ENCODE measurements around the gene TNFAIP2. TPM values are rescaled to one million over a fixed set of nuclear protein-coding genes. Genes with fewer than 3 reads are reported as not detected.

Gene TNFAIP2
- total RNA-seq, 4 donors from 2014 or later: 10.5 to 94.9 (median 31.1) TPM

DNA sequence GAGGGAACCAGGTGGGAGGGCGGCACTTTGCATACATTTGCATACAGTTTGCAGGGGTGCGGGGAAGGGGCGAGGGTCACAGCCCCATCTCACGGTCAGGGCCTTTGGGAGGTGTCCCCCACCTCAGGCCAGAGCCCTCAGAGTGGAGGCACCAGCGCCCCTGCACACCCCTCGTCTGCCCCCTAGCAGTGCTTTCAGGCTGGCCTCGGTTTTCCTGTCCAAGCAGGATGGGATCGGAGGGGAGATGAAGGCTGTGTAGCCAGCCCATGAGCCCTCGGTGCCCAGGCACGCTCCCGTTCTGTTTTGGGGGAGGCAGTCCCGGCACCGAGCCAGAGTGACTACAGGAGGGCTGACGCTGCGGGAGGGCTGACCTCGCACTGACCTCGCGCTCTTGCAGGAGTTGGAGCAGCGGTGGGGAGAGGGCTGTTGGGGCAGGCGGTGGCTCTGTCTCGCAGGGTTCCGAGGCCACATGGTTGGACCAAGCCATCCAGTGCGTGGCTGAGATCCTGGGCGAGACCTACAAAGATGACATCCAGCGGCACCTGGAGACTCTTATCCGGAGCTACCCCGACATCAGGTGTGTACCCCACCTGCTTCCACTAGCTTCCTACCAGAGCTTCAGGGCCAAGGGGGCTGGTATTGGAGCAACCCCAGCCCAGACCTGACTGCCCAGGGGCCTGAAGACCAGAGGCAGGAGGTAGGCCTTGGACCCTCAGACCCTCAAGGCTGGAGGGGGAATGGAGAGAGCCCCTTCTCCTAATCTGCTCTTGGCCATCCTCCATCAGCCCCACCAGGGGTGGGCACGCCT lies 15.1 kb upstream of the TNFAIP2 start:
- TF ChIP-seq, protein P1, sequence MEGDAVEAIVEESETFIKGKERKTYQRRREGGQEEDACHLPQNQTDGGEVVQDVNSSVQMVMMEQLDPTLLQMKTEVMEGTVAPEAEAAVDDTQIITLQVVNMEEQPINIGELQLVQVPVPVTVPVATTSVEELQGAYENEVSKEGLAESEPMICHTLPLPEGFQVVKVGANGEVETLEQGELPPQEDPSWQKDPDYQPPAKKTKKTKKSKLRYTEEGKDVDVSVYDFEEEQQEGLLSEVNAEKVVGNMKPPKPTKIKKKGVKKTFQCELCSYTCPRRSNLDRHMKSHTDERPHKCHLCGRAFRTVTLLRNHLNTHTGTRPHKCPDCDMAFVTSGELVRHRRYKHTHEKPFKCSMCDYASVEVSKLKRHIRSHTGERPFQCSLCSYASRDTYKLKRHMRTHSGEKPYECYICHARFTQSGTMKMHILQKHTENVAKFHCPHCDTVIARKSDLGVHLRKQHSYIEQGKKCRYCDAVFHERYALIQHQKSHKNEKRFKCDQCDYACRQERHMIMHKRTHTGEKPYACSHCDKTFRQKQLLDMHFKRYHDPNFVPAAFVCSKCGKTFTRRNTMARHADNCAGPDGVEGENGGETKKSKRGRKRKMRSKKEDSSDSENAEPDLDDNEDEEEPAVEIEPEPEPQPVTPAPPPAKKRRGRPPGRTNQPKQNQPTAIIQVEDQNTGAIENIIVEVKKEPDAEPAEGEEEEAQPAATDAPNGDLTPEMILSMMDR (IDR thresholded peaks at IDR 0.05): no peak
- no peak for TF ChIP-seq POLR2A (IDR thresholded peaks at IDR 0.05)
- DNase-seq: no peak
- H3K27ac ChIP-seq: peak overlapping the region in 3 of 4 donors; percentile 11 to 61 (median 52)
- no peak overlapping the region for H3K4me3 ChIP-seq
- no peaks in the 10 kb centered on the region for H3K36me3 ChIP-seq
- peaks cover 6 to 54% (median 19%) of the 10 kb centered on the region in 4 donors for H3K4me1 ChIP-seq
- H3K27me3 ChIP-seq: no peaks in the 10 kb centered on the region
- no peaks in the 10 kb centered on the region for H3K9me3 ChIP-seq

DNA sequence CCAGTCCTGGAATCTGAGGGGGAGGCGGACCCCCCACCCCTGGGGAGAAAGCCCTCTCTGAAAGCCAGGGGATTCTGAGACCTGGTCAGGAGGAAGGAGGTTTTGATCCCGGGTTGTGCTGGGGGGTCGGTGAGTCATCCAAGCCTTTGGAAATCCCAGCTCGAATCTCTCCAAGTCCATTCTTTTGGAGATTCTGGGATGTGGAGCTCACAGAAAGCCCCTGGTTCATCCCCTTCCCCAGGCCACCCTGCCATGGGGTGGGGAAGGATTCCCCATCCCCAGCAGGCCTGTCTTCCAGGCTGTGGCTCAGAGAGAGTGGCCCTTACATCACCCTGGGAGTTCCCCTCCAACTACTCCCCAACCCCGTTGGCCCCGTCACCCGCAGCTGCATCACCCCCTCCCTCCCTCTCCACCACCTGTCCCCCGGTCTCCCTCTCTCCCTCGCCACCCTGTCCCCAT lies 14.5 kb upstream of the TNFAIP2 start:
- Histone ChIP-seq H3K27me3 (no peaks in the 10 kb centered on the region), H3K36me3 (no peaks in the 10 kb centered on the region), H3K4me3 (no peak overlapping the region), H3K27ac (peak overlapping the region in 3 of 4 donors; percentile 11 to 61 (median 52)), H3K4me1 (peaks cover 6 to 48% (median 16%) of the 10 kb centered on the region in 4 donors), H3K9me3 (no peaks in the 10 kb centered on the region)
- DNase-seq: no peak
- TF ChIP-seq, protein P1 (IDR thresholded peaks at IDR 0.05): no peak
- TF ChIP-seq POLR2A (IDR thresholded peaks at IDR 0.05): no peak

DNA sequence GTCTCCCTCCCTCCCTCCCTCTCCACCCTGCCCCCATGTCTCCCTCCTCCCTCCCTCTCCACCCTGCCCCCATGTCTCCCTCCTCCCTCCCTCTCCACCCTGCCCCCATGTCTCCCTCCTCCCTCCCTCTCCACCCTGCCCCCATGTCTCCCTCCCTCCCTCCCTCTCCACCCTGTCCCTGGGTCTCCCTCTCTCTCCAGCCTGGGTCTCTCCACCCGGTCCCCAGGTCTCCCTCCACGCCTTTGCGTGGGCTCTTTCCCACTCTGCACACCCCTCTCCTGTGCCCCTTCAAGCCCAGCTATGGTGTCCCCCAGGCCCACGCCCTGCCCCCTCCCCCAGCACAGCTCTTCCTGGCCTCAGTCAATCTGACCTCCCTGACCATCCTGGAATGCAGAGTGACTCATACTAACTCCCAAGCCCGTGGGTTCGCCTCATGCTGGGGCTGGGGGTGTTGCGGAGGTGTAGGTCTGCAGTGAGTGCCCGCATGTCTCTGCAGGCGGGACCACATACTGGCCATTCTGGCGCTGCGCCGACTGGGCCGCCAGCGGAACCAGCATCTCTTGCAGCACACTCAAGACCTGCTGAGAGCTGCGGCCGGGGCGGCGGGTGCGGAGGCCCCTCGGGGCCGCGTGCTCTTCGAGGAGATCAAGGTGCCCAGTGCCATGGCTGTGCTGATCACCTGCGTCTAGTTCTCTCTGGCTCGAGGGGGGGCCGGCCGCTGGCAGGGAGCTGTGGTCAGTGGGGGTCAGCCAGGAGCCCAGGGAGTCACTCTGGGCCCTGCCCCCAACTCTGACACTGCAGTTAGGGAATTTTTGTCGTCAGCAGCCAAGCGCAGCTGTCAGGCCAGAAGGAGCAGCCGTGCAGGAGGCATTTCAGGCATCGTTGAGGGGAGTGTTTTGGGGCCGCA lies 13.5 kb upstream of the TNFAIP2 start:
- no peak overlapping the region for H3K4me3 ChIP-seq

DNA sequence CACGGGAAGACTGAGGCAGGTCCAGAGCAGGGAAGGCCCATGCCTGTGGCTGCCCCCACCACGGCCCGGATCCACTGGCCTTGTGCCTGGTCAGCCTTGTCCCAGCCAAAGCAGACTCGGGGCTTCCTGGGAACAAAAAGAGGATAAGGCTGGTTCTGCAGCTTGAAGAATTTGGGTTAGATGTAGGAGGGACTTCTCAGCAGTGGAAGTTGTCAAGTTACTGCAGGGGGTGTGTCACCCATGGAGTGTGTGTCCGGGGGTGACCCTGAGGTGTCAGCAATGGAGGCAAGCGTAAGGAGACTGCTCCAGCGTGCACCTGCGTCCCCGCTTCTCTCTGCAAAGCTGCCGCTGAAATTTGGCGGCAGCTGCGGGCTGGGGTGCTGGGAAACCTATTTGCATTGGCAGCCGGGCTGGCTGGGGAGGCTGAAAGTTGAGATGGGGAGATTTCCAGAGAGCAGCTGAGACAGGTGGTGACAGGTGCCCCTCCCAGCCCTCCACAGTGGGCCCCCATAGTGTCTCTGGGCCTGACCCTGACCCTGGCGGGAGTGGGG lies 12.5 kb upstream of the TNFAIP2 start:
- Histone ChIP-seq H3K27me3 (no peaks in the 10 kb centered on the region), H3K36me3 (no peaks in the 10 kb centered on the region), H3K4me1 (peaks cover 0 to 49% (median 5%) of the 10 kb centered on the region in 4 donors), H3K4me3 (no peak overlapping the region), H3K9me3 (no peaks in the 10 kb centered on the region), H3K27ac (peak overlapping the region; percentile 50 to 85 (median 70))
- DNase-seq: peak in 1 of 3 donors; percentile 39
- no peak for TF ChIP-seq POLR2A (IDR thresholded peaks at IDR 0.05)
- TF ChIP-seq, protein P1 (IDR thresholded peaks at IDR 0.05): no peak

More for the DNA sequence above, 13.5 kb upstream of the TNFAIP2 start:
- no peak for DNase-seq
- Histone ChIP-seq H3K27me3 (no peaks in the 10 kb centered on the region), H3K36me3 (no peaks in the 10 kb centered on the region), H3K9me3 (no peaks in the 10 kb centered on the region), H3K27ac (peak overlapping the region; percentile 50 to 85 (median 70)), H3K4me1 (peaks cover 0 to 47% (median 10%) of the 10 kb centered on the region in 4 donors)
- TF ChIP-seq, protein P1 (IDR thresholded peaks at IDR 0.05): no peak
- no peak for TF ChIP-seq POLR2A (IDR thresholded peaks at IDR 0.05)

DNA sequence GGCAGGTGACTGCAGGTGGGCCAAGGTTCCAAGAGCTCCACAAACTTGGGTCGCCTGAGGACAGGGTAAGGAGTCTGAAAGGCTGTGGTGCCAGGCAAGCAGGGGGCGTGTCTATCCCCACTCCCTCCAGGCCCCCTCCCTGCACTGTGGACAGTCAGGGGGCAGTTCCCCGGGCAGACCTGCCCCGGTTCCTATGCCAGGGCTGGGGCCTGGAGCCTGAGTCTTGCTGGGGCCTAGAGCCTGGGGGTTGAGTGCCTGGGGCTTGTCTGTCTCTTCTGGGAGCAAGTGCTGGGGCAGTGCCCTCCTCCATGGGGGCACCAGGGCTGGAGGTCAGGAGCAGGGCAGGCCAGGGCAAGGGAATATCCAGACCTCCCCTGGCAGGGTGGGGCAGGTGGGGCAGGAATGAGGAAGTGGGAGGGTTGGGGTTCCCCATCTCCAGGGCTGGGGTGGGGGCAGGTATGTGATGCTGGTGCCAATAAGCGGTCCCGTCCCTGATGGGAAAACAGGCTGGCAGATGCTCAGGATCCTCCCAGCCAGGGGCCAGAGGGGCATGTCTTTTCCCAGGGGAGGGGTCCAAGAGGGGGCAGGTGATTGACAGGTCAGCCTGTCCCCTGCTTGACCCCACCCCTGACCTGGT lies 11.9 kb upstream of the TNFAIP2 start:
- no peak for TF ChIP-seq POLR2A (IDR thresholded peaks at IDR 0.05)
- TF ChIP-seq, protein P1 (IDR thresholded peaks at IDR 0.05): no peak
- Histone ChIP-seq H3K27me3 (no peaks in the 10 kb centered on the region), H3K9me3 (no peaks in the 10 kb centered on the region), H3K27ac (peak overlapping the region in 3 of 4 donors; percentile 63 to 85 (median 78)), H3K4me3 (no peak overlapping the region), H3K4me1 (peaks cover 0 to 49% (median 5%) of the 10 kb centered on the region in 4 donors), H3K36me3 (no peaks in the 10 kb centered on the region)
- DNase-seq: no peak
